GM23248 (cell line): Measurements from ENCODE around the gene CDC73. TPM values are rescaled to one million over a fixed set of nuclear protein-coding genes. Genes with fewer than 3 reads are reported as not detected.
A peak's percentile ranks its signal among the peaks of the same experiment; 100 is the strongest.

Experiments
- DNase-seq: peaks from one replicate; pipeline ENCODE4 v3.0.0-alpha.2; 2015
- H2AFZ ChIP-seq: fragments of 200-600 bp; sonication (generic); 2 replicates; pipeline ENCODE4 v1.6.1; 2016; ENCODE audit warnings: antibody characterized with exemption
- H3F3A ChIP-seq: fragments of 200-600 bp; sonication (generic); 2 replicates; pipeline ENCODE4 v1.6.1; 2016; ENCODE audit warnings: mild to moderate bottlenecking, antibody characterized with exemption, mixed run types; ENCODE audit not compliant: insufficient read depth
- H3K27ac ChIP-seq: fragments of 200-600 bp; sonication (generic); 2 replicates; pipeline ENCODE4 v1.5.1; 2016; ENCODE audit warnings: mild to moderate bottlenecking
- H3K27me3 ChIP-seq: fragments of 200-600 bp; sonication (generic); replicated peaks from 2 replicates; pipeline ENCODE4 v1.6.1; 2016; ENCODE audit warnings: mild to moderate bottlenecking; ENCODE audit not compliant: insufficient read depth
- H3K36me3 ChIP-seq: fragments of 200-600 bp; sonication (generic); 2 replicates; pipeline ENCODE4 v1.6.1; 2016; ENCODE audit warnings: low read depth, mild to moderate bottlenecking
- H3K4me1 ChIP-seq: fragments of 200-600 bp; sonication (generic); 2 replicates; pipeline ENCODE4 v1.6.1; 2016; ENCODE audit warnings: mild to moderate bottlenecking; ENCODE audit not compliant: insufficient read depth
- H3K4me2 ChIP-seq: fragments of 200-600 bp; sonication (generic); one replicate; pipeline ENCODE4 v1.6.1; 2016; ENCODE audit warnings: mild to moderate bottlenecking; ENCODE audit not compliant: unreplicated experiment
- H3K4me3 ChIP-seq: fragments of 200-600 bp; sonication (generic); 2 replicates; pipeline ENCODE4 v1.5.1; 2016; ENCODE audit warnings: mild to moderate bottlenecking
- H3K79me2 ChIP-seq: fragments of 200-600 bp; sonication (generic); 2 replicates; pipeline ENCODE4 v1.6.1; 2016; ENCODE audit warnings: mild to moderate bottlenecking; ENCODE audit not compliant: insufficient read depth
- H3K9ac ChIP-seq: fragments of 200-600 bp; sonication (generic); 2 replicates; pipeline ENCODE4 v1.6.1; 2016; ENCODE audit warnings: mild to moderate bottlenecking
- H3K9me2 ChIP-seq: fragments of 200-600 bp; sonication (generic); 2 replicates; pipeline ENCODE4 v1.6.1; 2016; ENCODE audit warnings: mixed run types, mild to moderate bottlenecking, moderate library complexity; ENCODE audit not compliant: insufficient read depth
- H3K9me3 ChIP-seq: fragments of 200-600 bp; sonication (generic); one replicate; pipeline ENCODE4 v1.6.1; 2017; ENCODE audit warnings: low read depth
- H4K20me1 ChIP-seq: fragments of 200-600 bp; sonication (generic); 2 replicates; pipeline ENCODE4 v1.6.0; 2016; ENCODE audit not compliant: insufficient read depth
- EZH2 ChIP-seq: fragments of 200-600 bp; sonication (generic); IDR thresholded peaks from 2 replicates; pipeline ENCODE4 v1.6.1; 2018; ENCODE audit warnings: antibody characterized with exemption, mild to moderate bottlenecking; ENCODE audit not compliant: insufficient read depth, poor library complexity, severe bottlenecking
- EZH2phosphoT487 ChIP-seq: fragments of 200-600 bp; sonication (generic); IDR thresholded peaks from 2 replicates; pipeline ENCODE4 v1.6.1; 2018; ENCODE audit warnings: antibody characterized with exemption, moderate library complexity, mild to moderate bottlenecking, low read depth; ENCODE audit not compliant: insufficient read depth
- WGBS, 2 experiments: methylation state at CpG; one replicate each; pipeline ENCODE4 v1.1.6; 2015 to 2017; ENCODE audit warnings: low lambda C conversion rate in 2 of 2, low coverage in 1 of 2; ENCODE audit errors: missing lambda C conversion rate in 2 of 2; 5-methylcytosine and 5-hydroxymethylcytosine counted together
- in situ Hi-C: fragments of 300-500 bp; cut with MboI; formaldehyde crosslinking; loops from 2 replicates; pipeline ENCODE4 v1.15.0; 2020
- polyA plus RNA-seq: library from polyadenylated mRNA; unstranded; fragments of >200 nt; fragmentation: Nextera tagmentation; extraction: Ambion mirVana; gene quantifications from 2 replicates; pipeline ENCODE4 v1.2.1, GENCODE V29; 2016
- total RNA-seq: library from RNA; depleted of rRNA; stranded (reverse); fragments of >200 nt; shearing (Covaris generic); gene quantifications from 2 replicates; pipeline ENCODE4 v1.2.3, GENCODE V29; 2014

The CDC73 gene
- total and polyA plus RNA-seq, 2 experiments from 2014 or later = 29.1 to 50.9 TPM

- TF ChIP-seq EZH2 (no peak), EZH2phosphoT487 (no peak)
- Histone ChIP-seq H3K79me2 (no peaks in the 10 kb centered on the region), H3K9me3 (no peaks in the 10 kb centered on the region), H3K9me2 (no peaks in the 10 kb centered on the region), H3K4me1 (peaks cover 53% of the 10 kb centered on the region), H3K27ac (peak overlapping the region; percentile 95), H3K36me3 (no peaks in the 10 kb centered on the region), H3K27me3 (no peaks in the 10 kb centered on the region), H3K4me2 (peak overlapping the region; percentile 85), H3K4me3 (peak overlapping the region; percentile 58), H4K20me1 (no peaks in the 10 kb centered on the region), H3F3A (peaks cover 44% of the 10 kb centered on the region), H3K9ac (peak overlapping the region; percentile 77), H2AFZ (peak overlapping the region; percentile 77)
- WGBS, 2 experiments = 1 to 2% methylated on average over 6 of the region's 6 CpGs
- peak; percentile 92 for DNase-seq
- in situ Hi-C loops = no loop called here
Measured at GRCh38 chr1:193111641-193112090, 10.2 kb upstream of the CDC73 start.

GRCh38 chr1:193113258-193113991 lies 8.4 kb upstream of the CDC73 start:
- in situ Hi-C loops = no loop called here
- no peak overlapping the region; the same call in 1 of the 2 replicates for H3K27ac ChIP-seq
- no peaks in the 10 kb centered on the region for H3K9me2 ChIP-seq
- no peak for DNase-seq
- H3K9ac ChIP-seq = no peak overlapping the region
- H2AFZ ChIP-seq = peak overlapping the region; percentile 7; the same call in 1 of the 2 replicates
- H3K4me1 ChIP-seq = peaks cover 53% of the 10 kb centered on the region
- H3K4me2 ChIP-seq = no peak overlapping the region
- no peaks in the 10 kb centered on the region for H4K20me1 ChIP-seq
- H3K27me3 ChIP-seq = no peaks in the 10 kb centered on the region
- WGBS, 2 experiments = 78 to 79% methylated on average over 9 of the region's 9 CpGs
- H3K4me3 ChIP-seq = no peak overlapping the region
- TF ChIP-seq EZH2phosphoT487 (no peak), EZH2 (no peak)
- H3K79me2 ChIP-seq = no peaks in the 10 kb centered on the region
- no peaks in the 10 kb centered on the region for H3K9me3 ChIP-seq
- no peaks in the 10 kb centered on the region for H3K36me3 ChIP-seq
- H3F3A ChIP-seq = peaks cover 44% of the 10 kb centered on the region

GRCh38 chr1:193113992-193114332 lies 7.9 kb upstream of the CDC73 start:
- peak overlapping the region; percentile 7; the same call in 1 of the 2 replicates for H2AFZ ChIP-seq
- H3K9me3 ChIP-seq = no peaks in the 10 kb centered on the region
- no peaks in the 10 kb centered on the region for H3K79me2 ChIP-seq
- no peaks in the 10 kb centered on the region for H3K27me3 ChIP-seq
- TF ChIP-seq EZH2 (no peak), EZH2phosphoT487 (no peak)
- peaks cover 53% of the 10 kb centered on the region for H3K4me1 ChIP-seq
- no peaks in the 10 kb centered on the region for H3K36me3 ChIP-seq
- H3F3A ChIP-seq = peaks cover 44% of the 10 kb centered on the region
- no peak overlapping the region for H3K4me2 ChIP-seq
- no peak for DNase-seq
- H3K4me3 ChIP-seq = no peak overlapping the region
- in situ Hi-C loops = no loop called here
- H3K9ac ChIP-seq = peak overlapping the region; percentile 8; the same call in 1 of the 2 replicates
- peak overlapping the region; percentile 86 for H3K27ac ChIP-seq
- no peaks in the 10 kb centered on the region for H4K20me1 ChIP-seq
- H3K9me2 ChIP-seq = no peaks in the 10 kb centered on the region

GRCh38 chr1:193114485-193115095 lies 7.2 kb upstream of the CDC73 start:
- peak overlapping the region; percentile 86 for H3K27ac ChIP-seq
- no peak for DNase-seq

More at GRCh38 chr1:193114485-193115095, 7.2 kb upstream of the CDC73 start:
- H3F3A ChIP-seq = peaks cover 44% of the 10 kb centered on the region
- H3K9me2 ChIP-seq = no peaks in the 10 kb centered on the region
- in situ Hi-C loops = no loop called here
- H3K9me3 ChIP-seq = no peaks in the 10 kb centered on the region
- TF ChIP-seq EZH2phosphoT487 = no peak
- no peak for TF ChIP-seq EZH2
- H3K4me2 ChIP-seq = peak overlapping the region; percentile 66
- H3K27me3 ChIP-seq = no peaks in the 10 kb centered on the region
- peak overlapping the region; percentile 7; the same call in 1 of the 2 replicates for H2AFZ ChIP-seq
- H3K79me2 ChIP-seq = no peaks in the 10 kb centered on the region
- no peak overlapping the region for H3K4me3 ChIP-seq
- H3K9ac ChIP-seq = peak overlapping the region; percentile 8; the same call in 1 of the 2 replicates
- no peaks in the 10 kb centered on the region for H4K20me1 ChIP-seq
- 77 to 85% methylated on average over 6 of the region's 6 CpGs for WGBS, 2 experiments
- peaks cover 53% of the 10 kb centered on the region for H3K4me1 ChIP-seq
- no peaks in the 10 kb centered on the region for H3K36me3 ChIP-seq
